HG03575 (cell line): ENCODE results near the gene ISCU.
"Not testable (repeated sequence)": the region's sequence is repeated elsewhere in the genome, so short reads cannot be mapped to it uniquely, and the experiment has no call there.

Source experiments
- ATAC-seq: cut with Tn5 transposase; IDR thresholded peaks from one replicate; pipeline ENCODE4 v1.9.1; 2021; ENCODE audit not compliant: unreplicated experiment, insufficient number of reproducible peaks, low FRiP score; ENCODE audit errors: extremely low read depth

The ISCU gene

GRCh38 chr12:108583991-108584390 is 21.6 kb downstream of the ISCU start:
- ATAC-seq, result no peak

DNA sequence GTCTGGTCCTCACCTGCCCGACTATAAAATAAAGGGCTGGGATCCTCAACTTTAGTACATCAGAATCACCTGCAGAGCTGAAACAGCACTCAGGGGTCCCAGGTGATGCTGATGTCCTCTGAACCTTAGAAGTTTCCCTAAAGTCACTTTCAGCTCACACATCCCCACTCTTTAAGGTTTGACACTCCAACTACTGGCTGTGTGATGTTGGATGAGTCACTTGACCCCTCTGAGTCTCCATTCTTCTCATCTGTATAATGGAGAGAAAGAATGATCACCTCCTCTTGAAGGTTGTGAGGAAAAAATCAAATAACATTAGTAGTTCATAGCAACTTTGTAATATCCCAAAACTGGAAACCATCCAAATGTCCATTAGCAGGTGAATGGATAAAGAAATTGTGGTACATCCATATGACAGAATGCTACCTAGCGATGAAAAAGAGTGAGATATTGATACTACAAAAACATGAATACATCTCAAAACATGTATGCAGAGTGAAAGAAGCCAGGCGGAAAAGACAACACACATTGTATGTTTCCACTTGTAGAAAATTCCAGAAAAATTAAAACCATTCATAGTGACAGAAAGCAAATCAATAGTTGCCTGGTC is 22.2 kb downstream of the ISCU start:
- no peak for ATAC-seq

DNA sequence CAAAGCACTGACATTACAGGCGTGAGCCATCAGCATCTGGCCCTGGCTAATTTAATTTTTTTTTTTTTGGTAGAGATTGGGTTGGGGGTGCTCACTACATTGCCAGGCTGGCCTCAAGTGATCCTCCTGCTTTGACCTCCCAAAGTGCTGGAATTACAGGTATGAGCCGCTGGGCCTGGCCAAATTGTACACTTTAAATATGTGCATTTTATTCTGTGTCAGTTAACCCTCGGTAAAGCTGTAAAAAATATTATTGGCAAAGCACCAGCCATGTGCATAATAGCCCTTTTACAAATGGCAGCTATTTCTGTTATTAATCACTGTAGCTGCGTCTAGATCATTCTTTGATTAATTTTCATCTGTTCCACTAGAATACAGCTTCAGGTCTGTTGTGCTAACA is 23.5 kb downstream of the ISCU start:
- ATAC-seq, result no peak

DNA sequence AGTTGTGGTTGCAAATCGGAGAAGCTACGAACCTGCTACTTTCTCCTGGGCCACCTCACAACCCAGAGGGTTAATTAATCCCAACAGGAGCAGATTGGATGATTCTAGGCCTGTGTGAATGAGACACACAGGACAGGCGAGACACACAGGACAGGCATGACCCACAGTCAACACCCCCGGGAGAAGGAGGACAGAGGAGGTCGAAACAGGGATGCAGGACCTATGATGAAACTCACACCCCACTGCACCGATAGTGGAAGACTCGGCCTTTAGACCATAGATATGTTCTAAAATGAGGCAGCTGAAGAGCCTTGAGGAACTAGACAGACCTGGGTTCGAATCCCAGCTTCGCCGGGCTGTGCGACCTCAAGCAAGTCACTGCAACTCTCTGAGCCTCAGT is 23.9 kb downstream of the ISCU start:
- ATAC-seq, result no peak

- no peak for ATAC-seq
Measured at GRCh38 chr12:108587826-108588225, 25.4 kb downstream of the ISCU start.

- ATAC-seq, result no peak
Measured at GRCh38 chr12:108589028-108589839, 26.8 kb downstream of the ISCU start.

- ATAC-seq, result no peak
Measured at GRCh38 chr12:108589840-108590229, 27.4 kb downstream of the ISCU start.

- ATAC-seq, result not testable (repeated sequence)
Measured at GRCh38 chr12:108590463-108590862, 28.1 kb downstream of the ISCU start.

DNA sequence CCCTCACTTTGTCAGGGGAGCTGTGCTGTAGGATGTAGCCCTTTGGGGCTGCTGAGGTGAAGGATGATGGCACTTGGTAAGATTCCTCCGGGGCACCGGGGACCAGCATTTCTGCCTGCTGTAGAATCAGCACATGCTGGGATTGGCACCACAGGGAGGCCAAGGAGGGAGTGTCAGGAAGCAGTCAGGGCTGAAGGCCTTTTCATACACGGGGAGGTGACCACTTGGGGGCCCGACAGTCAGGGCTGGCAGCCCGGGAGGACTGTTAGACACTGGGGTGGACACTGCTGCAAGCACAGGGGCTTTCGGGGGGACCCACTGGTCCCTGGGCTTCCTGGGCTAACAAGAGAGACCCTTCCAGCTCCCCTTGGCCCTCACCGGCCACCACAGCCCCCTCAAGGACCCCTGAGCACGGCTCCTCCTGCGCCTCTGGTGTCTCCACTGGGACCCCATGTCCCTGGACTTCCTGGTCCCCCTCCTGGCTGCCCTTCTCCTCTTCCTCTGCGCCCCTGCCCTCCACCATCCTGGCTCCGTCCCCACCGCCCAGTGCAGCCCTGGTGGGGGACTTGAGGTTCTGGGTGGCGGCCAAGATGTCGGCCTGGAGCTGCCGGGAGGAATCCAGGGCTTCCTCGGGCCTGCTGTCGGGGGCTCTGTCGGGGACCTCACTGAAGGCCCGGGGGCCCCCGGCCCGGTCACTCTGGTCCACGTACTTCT is 29.0 kb downstream of the ISCU start:
- no peak for ATAC-seq

DNA sequence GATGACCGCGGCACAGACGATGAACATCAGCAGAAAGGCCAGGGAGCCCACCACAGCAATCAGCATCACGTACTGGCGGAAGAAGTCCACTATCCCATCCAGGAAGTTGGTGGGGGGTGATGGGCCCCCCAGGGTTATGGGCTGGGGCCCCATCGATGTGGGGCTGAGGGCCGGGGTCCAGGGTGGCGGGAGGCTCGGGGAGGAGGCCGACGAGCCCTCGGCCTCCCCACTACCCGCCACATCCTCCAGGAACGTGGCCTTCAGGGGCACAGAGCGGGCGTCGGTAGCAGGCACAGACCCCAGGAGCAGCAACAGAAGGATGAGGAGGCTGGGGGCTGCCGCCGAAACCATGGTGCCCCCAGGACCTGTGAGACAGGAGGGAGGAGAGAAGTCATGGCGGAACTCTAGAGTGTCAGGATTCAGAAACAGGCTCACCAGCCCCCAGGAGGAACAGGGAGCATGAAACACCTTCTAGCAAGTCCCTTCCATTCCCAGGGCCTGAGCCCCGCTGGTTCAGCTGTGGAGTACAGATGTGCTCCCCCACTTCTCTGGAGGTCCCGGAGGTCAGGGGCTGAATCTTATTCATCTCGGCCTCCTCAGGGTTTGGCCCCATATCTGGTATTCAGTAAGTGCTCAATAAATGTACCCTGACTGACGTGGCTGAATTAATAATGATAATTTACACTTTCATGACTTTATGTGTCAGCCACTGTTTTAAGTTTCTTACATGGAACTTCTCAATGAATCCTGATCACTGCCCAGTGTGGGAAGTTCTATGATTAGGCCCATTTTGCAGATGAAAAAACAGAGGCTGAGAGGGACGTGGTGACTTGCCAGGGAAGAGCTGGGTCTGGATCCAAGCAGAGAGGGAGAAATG is 29.9 kb downstream of the ISCU start:
- no peak for ATAC-seq

- ATAC-seq, result no peak
Measured at GRCh38 chr12:108594323-108594903, 32.0 kb downstream of the ISCU start.

GRCh38 chr12:108594960-108595710 is 32.7 kb downstream of the ISCU start:
- ATAC-seq, result no peak

DNA sequence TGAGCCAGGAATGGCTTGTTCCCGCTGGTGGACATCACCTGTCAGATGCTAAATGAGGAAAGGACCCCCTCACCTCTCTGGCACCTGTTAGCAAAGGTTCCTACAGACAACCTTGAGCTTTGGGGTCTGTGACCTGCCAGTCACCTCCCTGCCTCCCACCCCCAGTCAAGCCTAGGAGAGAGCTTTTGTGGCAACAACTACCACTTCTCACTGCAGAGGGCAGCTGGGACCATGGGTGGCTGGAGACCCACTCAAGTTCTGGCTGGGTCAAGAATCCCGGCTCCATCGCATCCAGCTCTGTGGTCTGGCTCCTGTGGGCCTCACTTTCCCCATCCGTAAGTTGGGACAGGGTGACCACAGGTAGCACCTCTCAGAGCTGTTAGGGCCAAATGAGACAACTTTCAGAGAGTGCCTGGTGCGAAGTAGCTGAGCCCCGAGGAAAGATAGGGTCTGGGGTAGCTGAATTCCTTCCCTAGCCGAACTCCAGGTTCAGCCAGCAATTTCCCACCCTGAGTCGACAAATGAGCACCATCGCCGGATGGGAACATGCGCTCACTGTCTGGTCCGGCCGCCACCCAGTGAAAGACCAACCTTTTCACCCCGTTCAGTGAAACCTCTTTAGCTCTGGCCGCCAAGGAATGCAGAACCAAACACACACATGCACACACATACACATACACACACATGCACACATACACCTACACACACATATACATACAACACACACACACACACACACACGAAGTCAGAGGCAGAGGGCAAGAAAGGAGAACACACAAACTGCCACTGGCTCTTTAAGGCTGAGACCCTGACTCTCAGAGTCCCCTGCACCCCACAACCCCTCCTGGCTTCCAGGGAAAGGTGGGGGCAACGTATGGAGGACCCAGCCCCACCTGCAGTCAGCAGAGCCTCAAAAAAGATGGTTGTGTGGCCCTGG is 33.6 kb downstream of the ISCU start:
- no peak for ATAC-seq

GRCh38 chr12:108596854-108597558 is 34.6 kb downstream of the ISCU start:
- ATAC-seq, result no peak

GRCh38 chr12:108597559-108598471 is 35.4 kb downstream of the ISCU start, which contains the start of gene TMEM119:
Gene TMEM119, minus strand, starts transcription at chr12:108598084. Its CDS starts 5,701 bp downstream, at chr12:108592383.
- ATAC-seq, result no peak
